Gastrocnemius medialis (tissue), 4 donors: Measurements from ENCODE around the gene GALNTL6. TPM values are rescaled to one million over a fixed set of nuclear protein-coding genes. Genes with fewer than 3 reads are reported as not detected.

ENCODE experiments used
- ATAC-seq, 2 donors: fragments of 150-250 bp; one replicate each; pipeline ENCODE4 v1.9.1; 2016
- DNase-seq, 2 donors: peaks; one replicate each; pipeline ENCODE4 v3.0.0-alpha.2; 2019
- H3K27ac ChIP-seq, 4 donors: fragments of 200-600 bp; sonication (generic); 1 replicate in 1 of 4; 2 replicates in 3 of 4; pipeline ENCODE4 v1.5.1; 2016 to 2018; ENCODE audit warnings: mild to moderate bottlenecking in 2 of 4, moderate library complexity in 1 of 4
- H3K27me3 ChIP-seq, 3 donors: fragments of 200-600 bp; sonication (generic) in 2 of 3; 1 replicate in 1 of 3; 2 replicates in 2 of 3; pipeline versions ENCODE4 v1.5.1 to v1.6.0; 2016 to 2019; ENCODE audit warnings: mild to moderate bottlenecking in 1 of 3, moderate library complexity in 1 of 3
- H3K36me3 ChIP-seq, 2 donors: fragments of 200-600 bp; sonication (generic) in 1 of 2; one replicate each; pipeline ENCODE4 v1.5.1; 2017 to 2018
- H3K4me1 ChIP-seq, 2 donors: fragments of 200-600 bp; sonication (generic) in 1 of 2; one replicate each; pipeline ENCODE4 v1.5.1; 2016 to 2017; ENCODE audit warnings: mild to moderate bottlenecking in 2 of 2
- H3K4me3 ChIP-seq, 4 donors: fragments of 200-600 bp; sonication (generic) in 3 of 4; 1 replicate in 1 of 4; 2 replicates in 3 of 4; pipeline ENCODE4 v1.5.1; 2016 to 2019; ENCODE audit warnings: mild to moderate bottlenecking in 2 of 4
- H3K9me3 ChIP-seq, 3 donors: fragments of 200-600 bp; sonication (generic) in 2 of 3; 1 replicate in 1 of 3; 2 replicates in 2 of 3; pipeline ENCODE4 v1.5.1; 2016 to 2019
- CTCF ChIP-seq, 5 experiments: fragments of 450-650 bp in 3 of 5; fragments of 200-600 bp in 2 of 5; sonication (generic) in 2 of 5; IDR thresholded peaks in 4 of 5; conservative IDR thresholded peaks in 1 of 5; 1 replicate in 4 of 5; 2 replicates in 1 of 5; pipeline ENCODE4 v1.5.1; 2016 to 2019; ENCODE audit warnings: antibody characterized with exemption in 5 of 5, mild to moderate bottlenecking in 3 of 5, moderate library complexity in 3 of 5
- POLR2A ChIP-seq, 2 donors: fragments of 450-650 bp; IDR thresholded peaks; one replicate each; pipeline ENCODE4 v1.6.1; 2017; ENCODE audit warnings: antibody characterized with exemption in 2 of 2, mild to moderate bottlenecking in 2 of 2, moderate library complexity in 2 of 2
- in situ Hi-C, 4 donors: fragments of 200-750 bp; cut with MboI; loops; one replicate each; pipeline versions ENCODE4 v1.15.0 to v1.8.0; 2017; ENCODE audit warnings: low sequenced_read_pairs in 4 of 4
- intact Hi-C: fragments of 100-400 bp; cut with DNase I; formaldehyde crosslinking; loops from one replicate; pipeline ENCODE4 v1.15.1; 2023; ENCODE audit warnings: low total_unique reads
- total RNA-seq, 4 donors: library from RNA; depleted of rRNA; stranded (reverse); fragments of >200 nt; gene quantifications; one replicate each; pipeline versions ENCODE4 v1.1.0 to v1.2.3, GENCODE V29; 2016

GALNTL6 gene
- total RNA-seq, 4 donors from 2014 or later: not detected

- no peak for ATAC-seq
- Histone ChIP-seq H3K27ac (no peak overlapping the region), H3K27me3 (no peaks in the 10 kb centered on the region), H3K4me1 (no peaks in the 10 kb centered on the region), H3K4me3 (no peak overlapping the region), H3K36me3 (no peaks in the 10 kb centered on the region), H3K9me3 (no peaks in the 10 kb centered on the region)
- in situ Hi-C loops (no loop called here), intact Hi-C loops (no loop called here)
- TF ChIP-seq CTCF (IDR thresholded peaks at IDR 0.05 in 4 of 5, conservative IDR thresholded peaks at IDR 0.05 in 1 of 5) (no peak), POLR2A (IDR thresholded peaks at IDR 0.05) (no peak)
- no peak for DNase-seq
These were observed 106.1 kb downstream of the GALNTL6 start for GRCh38 chr4:171919314-171919713.

GRCh38 chr4:171920901-171921300 lies 107.7 kb downstream of the GALNTL6 start:
- in situ Hi-C loops (no loop called here), intact Hi-C loops (no loop called here)
- Histone ChIP-seq H3K36me3 (no peaks in the 10 kb centered on the region), H3K4me3 (no peak overlapping the region), H3K9me3 (no peaks in the 10 kb centered on the region), H3K27me3 (no peaks in the 10 kb centered on the region), H3K4me1 (no peaks in the 10 kb centered on the region), H3K27ac (no peak overlapping the region)
- DNase-seq (no peak), ATAC-seq (no peak)
- TF ChIP-seq CTCF (IDR thresholded peaks at IDR 0.05 in 4 of 5, conservative IDR thresholded peaks at IDR 0.05 in 1 of 5) (no peak), POLR2A (IDR thresholded peaks at IDR 0.05) (no peak)

- in situ Hi-C loops (no loop called here), intact Hi-C loops (no loop called here)
- Histone ChIP-seq H3K36me3 (no peaks in the 10 kb centered on the region), H3K4me3 (no peak overlapping the region), H3K27me3 (no peaks in the 10 kb centered on the region), H3K4me1 (no peaks in the 10 kb centered on the region), H3K9me3 (no peaks in the 10 kb centered on the region), H3K27ac (no peak overlapping the region)
- no peak for TF ChIP-seq POLR2A (IDR thresholded peaks at IDR 0.05)
- no peak for TF ChIP-seq CTCF (IDR thresholded peaks at IDR 0.05 in 4 of 5, conservative IDR thresholded peaks at IDR 0.05 in 1 of 5)
- ATAC-seq (no peak), DNase-seq (no peak)
These were observed 111.7 kb downstream of the GALNTL6 start for GRCh38 chr4:171924746-171925376.

- H3K4me1 ChIP-seq: no peaks in the 10 kb centered on the region
- ATAC-seq (no peak), DNase-seq (no peak)
- H3K36me3 ChIP-seq: no peaks in the 10 kb centered on the region
- H3K27me3 ChIP-seq: no peaks in the 10 kb centered on the region
- in situ Hi-C loops: no loop called here
- no peaks in the 10 kb centered on the region for H3K9me3 ChIP-seq
- TF ChIP-seq POLR2A (IDR thresholded peaks at IDR 0.05) (no peak), CTCF (IDR thresholded peaks at IDR 0.05 in 4 of 5, conservative IDR thresholded peaks at IDR 0.05 in 1 of 5) (no peak)
- no peak overlapping the region for H3K4me3 ChIP-seq
- no peak overlapping the region for H3K27ac ChIP-seq
- intact Hi-C loops: no loop called here
These were observed 115.1 kb downstream of the GALNTL6 start for GRCh38 chr4:171928336-171928735.

GRCh38 chr4:171929477-171929876 lies 116.3 kb downstream of the GALNTL6 start:
- Histone ChIP-seq H3K9me3 (no peaks in the 10 kb centered on the region), H3K4me1 (no peaks in the 10 kb centered on the region), H3K4me3 (no peak overlapping the region), H3K36me3 (no peaks in the 10 kb centered on the region), H3K27ac (no peak overlapping the region), H3K27me3 (no peaks in the 10 kb centered on the region)
- ATAC-seq (no peak), DNase-seq (no peak)
- in situ Hi-C loops: no loop called here
- no peak for TF ChIP-seq CTCF (IDR thresholded peaks at IDR 0.05 in 4 of 5, conservative IDR thresholded peaks at IDR 0.05 in 1 of 5)
- TF ChIP-seq POLR2A (IDR thresholded peaks at IDR 0.05): no peak
- intact Hi-C loops: no loop called here
